GM19372 (cell line): Measurements from ENCODE around the gene GPC3.

ENCODE experiments used
- ATAC-seq: cut with Tn5 transposase; IDR thresholded peaks from one replicate; pipeline ENCODE4 v1.9.1; 2021; ENCODE audit warnings: mild to moderate bottlenecking, low read depth, moderate library complexity; ENCODE audit not compliant: unreplicated experiment

Gene GPC3

DNA sequence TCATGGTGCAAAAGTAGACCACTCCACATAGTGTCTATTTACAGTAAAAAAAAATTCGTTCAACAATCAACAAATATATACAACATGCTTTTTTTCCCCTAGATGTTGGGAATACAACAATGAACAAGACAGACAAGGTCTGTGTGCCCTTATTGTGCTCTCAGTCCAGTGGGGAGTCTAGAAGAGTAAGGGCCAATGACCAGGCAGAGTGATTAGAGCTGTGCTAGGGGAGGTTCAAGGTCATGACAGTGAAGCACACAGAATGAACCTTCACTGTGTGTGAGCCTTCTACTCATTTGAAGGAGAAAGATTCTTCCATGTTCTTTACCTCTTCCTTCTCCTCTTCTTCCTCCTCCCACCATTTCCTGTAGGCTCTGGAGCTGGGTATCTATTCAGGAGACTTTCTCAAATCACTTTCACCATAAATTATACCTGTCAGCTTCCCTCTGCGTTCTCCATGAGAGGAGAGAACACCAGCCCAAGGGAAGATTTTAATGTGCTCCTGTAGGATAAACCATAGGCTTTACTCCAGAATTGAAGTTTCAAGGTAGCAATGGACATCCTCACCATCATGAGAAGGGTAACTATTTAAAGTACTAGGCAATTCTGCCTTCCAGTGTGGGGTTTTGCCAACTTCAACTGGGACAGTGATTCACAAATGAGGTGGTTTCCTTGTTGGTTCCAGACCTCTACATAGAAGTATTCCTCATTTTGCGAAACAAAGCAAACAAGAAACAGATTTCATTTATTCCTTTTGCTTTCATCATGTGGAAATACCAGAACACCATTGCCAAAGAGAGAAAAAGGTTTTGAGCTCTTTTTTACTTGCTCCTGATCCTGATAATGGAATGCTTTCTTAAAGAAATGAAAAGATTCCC is 323.2 kb downstream of the GPC3 start:
- ATAC-seq: no peak

DNA sequence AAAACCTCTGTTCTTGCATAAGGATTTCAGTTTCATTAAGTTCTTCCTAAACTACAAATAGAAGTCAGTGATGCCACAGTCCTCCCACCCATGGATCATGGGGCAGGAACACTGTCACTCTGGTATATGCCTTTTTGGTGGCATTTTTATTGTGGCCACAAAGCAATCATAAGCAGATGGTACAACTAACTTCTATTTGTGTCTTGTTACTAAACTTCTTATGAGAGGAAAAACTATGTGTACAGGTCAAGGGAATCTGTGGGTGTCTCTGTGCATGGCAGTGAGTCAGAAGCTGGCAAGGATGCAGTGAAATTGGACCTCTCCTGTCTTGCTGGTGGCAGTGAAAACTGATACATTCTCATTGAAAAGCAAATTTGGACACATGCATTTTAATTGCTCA is 325.1 kb downstream of the GPC3 start:
- ATAC-seq: no peak

DNA sequence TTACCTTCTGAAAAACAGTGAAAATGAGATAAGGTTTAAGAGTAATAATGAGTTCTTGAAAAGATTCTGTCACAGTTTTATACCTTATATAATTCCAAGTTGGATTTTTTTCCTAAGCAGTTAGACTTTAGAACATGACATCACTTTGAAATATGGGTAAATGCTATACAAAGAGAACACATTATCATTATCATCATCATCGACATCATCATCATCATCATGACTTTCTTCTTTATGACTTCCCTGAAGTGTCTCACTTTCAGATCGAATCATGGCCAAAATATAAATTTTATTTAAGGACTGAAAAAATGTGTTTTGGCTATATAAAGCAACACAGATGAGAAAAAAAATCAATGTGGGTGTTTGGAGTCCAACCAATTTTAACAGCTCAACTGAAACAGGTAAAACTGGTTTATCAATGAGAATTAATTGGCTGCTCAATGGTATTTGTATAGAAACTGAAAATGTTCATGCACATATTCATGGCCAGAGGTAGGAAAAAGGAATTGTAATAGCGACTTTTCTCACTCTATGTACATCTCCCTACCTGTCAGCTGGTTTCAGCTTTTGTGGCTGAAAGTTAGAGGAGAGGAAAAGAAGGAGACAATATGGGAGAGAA is 327.0 kb downstream of the GPC3 start:
- no peak for ATAC-seq

DNA sequence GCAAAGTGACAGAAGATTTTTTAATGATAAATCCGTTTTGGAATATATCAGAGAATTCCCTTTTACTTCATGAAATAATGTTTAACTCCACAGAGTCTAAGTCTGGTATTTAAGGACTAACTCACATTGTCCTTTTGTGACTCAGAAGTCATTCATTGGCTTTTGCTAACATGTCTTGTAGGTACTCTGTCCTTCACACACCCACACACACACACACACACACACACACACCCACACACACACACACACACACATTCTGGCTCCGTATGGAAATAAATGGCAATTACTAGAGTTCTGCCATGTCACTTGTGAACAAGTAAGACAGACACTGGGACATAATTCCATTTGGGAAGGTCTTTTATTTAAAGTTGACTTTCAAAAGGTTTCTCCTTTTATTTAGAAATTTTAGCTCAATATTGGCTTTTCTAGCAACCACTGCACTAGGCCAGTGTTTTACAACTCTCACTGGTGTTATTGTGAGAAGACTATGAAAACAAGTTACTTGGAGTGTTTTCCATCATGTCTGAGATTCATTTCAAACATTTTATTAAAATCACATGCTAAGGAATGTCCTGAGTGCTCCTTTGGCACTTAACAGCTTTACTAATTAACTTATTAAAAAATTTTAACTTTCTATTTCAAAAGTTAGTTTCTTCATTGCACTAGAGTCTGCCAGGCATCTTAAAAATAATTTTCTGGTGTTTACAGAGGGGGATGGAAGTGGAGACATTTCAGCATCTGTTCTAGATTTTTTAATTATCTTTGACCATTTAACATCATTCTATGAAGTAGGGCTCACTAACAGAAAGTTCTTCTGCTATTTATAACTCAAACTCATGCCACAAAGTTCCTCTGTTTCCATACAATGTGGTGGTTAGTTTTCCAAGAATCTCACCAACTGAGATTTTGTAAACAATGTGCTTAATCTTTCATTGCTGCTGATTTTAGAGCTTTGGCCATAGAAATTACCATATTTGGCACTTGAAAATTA is 329.8 kb downstream of the GPC3 start:
- no peak for ATAC-seq

DNA sequence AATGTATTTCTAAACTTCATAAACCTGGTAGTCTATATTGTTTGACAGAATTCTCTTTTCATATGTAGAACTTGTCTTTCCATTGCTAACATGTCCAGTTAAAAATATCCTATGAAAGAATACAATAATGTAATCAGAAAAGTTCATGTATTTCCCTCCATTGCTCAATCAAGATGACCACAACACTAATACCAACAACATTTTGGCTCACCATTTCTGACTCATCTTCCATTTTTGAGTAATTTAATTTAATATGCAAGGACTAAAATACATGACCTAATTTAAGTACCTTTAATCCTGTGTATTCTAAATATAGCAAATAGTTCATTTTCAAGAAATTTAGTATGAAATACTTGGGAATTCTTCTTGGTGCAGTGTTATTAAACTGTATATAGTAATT is 330.6 kb downstream of the GPC3 start:
- ATAC-seq: no peak

DNA sequence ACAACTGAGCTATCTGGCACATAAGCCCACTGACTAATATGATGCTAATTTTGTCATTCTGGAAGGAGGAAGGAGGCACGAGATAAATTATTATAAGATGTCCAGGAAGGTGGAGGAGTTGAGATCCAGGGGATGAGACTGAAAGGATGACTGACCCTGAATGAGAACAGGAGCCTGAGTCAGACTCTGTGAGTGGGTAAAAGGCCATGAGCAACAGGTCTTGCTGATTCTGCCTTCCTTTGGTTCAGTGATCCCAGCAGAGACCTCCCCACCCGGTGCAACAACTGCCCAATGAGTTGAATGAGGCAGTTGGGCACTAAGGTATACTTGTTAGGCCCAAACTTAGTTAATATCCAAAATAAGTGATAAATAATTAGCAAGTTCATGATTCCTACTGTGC is 332.0 kb downstream of the GPC3 start:
- no peak for ATAC-seq

DNA sequence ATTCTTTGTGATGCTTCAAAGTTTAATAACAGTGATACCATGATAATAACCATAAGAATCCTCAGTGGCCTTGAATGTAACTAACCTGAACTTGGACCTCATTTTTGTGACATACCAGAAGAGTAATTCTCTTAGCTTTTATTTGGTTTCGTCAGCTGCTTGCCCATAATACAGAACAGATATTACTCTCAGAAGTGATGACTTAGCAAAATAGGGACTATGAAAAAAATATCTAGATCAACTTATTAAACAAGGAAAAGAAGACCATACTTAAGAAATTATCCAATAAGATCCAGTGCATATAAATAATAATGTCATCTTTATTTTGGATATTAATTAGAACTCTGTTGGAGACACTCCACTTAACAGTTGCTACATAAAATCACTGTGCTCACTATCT is 333.2 kb downstream of the GPC3 start:
- ATAC-seq: no peak

DNA sequence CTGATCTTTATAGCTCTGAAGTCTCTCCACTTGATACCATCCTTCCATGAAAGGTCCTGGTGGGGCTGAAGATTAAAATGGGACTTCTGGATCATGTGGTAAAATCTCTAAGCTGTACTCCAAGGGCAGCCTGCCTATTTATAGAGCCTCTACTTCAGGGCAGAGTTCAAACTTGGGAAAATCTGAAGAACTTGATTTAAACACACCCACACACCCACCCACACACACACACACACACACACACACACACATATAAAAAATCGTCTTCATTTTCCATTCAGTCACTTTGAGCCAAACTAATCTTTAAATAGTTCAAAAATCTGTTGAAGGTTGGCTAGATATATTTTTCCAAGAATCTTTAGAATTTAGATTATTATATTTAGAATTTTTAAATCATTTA is 335.2 kb downstream of the GPC3 start:
- no peak for ATAC-seq

DNA sequence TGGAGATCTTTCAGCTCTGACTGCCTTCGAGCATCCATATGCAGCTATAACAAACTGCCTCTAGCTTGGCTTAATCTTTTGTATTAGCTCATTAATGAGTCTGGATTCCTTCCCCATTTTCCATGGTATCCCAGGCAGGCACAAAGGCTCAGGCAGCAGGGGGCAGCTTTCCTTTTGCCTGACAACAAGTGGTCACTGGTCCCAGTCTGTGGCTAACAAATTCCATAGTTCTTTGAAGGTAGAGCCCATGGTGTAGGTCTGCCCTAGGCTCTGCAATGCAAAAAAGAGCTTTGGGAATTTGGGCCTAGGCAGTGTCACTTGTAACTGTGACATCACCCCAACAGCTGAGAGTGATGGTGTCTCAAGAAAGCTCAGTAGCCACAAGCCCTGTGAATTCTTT is 335.7 kb downstream of the GPC3 start:
- no peak for ATAC-seq

DNA sequence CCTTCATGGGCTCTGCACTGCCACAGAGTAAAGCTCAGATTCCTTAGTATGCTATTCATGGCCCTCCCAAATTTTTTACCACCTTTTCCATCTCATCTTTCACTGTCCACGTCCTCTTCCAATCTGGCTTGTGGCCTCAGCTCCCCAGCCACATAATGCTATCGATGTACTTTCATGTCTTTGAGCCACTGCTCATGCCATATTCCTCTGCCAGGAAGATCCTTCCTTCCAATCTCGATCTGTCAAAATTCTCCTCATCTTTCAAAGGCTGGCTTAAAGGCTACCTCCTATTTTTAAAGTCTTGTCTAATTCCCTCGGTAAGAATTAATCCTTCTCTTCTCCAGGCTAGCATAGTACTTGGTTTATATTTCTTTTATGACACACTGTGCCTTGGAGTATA is 336.8 kb downstream of the GPC3 start:
- ATAC-seq: no peak

DNA sequence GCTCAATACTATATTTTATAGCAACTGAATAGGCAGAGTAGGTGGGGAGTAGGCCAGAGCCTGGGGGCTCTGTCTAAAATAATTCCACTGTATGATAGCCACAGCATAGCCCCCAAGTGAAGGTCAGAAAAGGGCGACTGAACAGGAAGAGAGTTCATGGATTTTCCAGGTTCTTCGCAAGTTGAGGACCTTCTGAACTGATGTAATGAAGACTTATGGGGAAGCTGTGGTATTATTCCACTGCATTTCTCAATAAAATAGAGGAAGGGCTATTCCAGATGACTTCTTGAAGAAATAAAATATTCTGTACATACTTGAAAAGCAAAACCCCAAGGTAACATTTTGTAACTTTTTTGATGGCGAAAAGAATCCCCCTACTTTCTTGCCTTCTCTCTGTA is 338.7 kb downstream of the GPC3 start:
- no peak for ATAC-seq

DNA sequence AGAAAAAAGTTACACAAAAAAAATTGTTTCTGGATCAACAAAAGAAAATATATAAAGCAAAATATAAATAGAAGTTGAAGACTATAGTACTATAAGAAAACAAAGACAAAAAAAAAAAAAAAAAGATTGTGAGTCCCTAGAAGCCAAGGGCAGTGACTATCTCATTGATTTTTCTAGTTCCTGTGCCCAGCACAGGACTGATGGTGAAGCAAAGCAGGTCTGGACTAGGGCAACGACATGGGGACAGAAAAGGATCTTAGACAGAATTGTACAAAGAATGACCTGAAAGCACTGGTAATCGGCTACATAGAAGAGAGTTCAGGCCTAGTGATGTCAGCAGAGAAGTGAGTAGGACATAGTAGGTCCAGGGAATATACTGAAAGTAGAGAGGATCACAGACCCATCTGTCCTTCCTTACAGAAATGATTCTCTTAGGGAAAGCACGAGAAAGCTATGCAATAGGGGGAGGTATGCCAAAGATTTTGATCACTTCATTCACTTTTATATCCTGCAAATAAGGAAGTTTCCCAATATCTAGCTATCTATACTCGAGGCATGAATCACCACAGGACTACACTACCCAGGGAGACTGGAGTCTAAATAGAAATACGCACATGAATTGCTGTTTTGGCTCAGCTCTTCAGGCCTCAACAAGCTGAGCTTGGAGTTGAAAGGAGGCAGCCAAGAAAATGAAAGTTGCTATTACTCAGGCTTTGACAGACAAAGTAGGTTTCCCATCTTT is 339.2 kb downstream of the GPC3 start:
- ATAC-seq: no peak

DNA sequence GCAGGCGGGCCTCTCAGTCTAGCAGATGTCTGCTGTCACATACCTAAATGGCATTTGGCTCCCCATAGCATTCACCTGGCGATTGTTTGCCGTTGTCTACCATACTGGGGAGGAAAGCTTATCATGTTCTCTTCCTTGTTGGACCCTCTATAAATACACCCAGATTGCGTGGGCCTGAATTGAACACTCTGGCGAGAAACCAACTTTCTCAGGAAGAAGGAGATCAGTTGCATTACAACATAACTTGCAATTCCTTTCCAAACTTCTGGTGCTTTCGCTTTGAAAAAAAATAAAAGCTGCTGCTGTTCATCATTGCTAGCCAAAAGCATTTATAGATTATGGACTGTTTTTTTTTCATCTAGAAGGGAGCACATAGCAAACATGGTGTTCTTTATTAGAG is 340.1 kb downstream of the GPC3 start:
- no peak for ATAC-seq

DNA sequence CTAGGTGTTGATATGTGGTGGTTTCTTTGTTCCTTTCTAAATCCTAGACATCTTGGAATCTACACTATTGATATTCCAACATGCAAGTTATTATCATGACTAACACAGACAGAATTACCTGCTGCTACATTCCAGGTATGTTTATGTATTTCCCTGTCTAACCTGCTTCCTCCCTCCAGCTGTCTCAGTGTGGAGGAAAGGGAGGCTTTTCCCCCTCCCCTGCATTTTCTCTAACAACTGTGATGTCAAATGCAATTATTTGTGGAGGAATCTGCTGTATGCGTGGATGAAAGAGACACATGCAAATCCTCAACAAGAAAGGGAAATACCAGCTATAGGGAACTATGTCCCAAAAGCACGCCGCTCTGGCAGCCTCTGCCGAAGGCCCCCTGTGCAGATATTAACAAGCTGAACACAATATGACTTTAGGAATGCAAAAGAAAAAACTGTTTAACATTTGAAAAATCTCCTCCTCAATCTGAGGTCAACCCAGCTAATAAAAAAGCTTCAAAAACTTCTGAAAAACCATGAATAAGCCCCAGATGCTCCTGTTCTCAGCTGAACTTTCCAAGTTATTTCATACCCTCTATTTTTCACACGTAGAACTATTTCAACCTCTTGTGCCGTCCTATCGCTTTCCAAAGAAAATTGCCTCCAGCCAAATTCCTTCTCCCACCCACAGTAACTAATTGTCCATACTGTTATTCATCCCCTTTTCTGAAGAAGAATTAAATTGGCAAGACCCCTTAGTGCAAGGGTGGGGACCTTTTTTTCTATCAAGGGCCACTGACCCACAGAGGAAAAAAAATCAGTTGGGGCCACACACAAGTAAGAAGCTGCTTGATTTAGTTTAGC is 345.0 kb downstream of the GPC3 start:
- ATAC-seq: no peak

DNA sequence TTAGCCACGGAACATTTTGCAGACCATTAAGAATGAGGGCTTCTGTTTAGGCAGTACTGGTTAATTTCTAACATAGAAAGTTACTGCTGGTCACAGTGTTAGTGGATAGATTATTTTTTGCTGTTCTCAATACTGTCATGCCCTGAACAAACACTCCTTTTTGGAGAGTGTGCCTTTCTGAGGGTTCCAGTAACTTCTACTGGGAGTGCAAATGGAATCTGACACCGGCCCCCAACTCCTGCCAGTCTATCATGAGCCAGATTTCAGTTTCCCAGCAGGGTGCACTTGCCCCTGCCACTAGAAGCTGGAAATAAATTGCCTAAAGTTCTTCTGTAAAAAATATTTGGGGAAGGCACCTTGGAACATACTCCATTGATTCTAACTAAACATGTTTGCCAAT is 345.7 kb downstream of the GPC3 start:
- ATAC-seq: no peak

DNA sequence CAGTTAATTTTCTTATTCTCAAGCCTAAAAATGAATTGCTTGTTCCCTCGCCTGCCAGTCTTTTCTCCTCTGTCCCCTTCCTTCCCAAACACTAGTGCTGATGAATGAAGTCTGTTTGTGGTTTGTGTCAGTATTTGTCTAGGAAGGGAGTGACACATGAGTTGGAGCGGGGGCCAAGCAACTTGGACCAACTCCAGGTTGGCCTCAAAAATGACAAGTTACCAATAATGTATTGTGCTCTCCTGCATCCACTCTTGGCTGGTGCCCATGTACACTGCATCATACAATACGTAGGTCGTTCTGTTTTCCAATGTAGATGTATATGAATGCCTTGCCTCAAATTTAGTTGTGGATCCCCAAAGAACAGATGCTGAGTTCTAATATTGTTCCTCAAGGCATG is 347.1 kb downstream of the GPC3 start:
- no peak for ATAC-seq

DNA sequence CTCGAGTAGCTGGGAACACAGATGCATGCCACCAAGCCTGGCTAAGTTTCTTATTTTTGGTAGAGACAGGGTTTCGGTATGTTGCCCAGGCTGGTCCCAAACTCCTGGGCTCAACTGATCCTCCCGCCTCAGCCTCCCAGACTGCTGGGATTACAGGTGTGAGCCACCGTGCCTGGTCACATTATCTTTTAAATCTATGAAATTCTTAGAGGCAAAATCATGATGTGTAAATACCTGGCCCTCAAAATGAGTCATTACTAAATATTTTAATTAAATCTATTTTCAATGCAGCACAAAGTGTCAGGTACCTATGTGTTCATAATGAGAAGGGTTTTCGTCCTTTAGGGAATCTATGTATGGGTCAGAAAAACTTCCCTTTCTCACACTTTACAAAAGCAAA is 347.6 kb downstream of the GPC3 start:
- ATAC-seq: no peak

DNA sequence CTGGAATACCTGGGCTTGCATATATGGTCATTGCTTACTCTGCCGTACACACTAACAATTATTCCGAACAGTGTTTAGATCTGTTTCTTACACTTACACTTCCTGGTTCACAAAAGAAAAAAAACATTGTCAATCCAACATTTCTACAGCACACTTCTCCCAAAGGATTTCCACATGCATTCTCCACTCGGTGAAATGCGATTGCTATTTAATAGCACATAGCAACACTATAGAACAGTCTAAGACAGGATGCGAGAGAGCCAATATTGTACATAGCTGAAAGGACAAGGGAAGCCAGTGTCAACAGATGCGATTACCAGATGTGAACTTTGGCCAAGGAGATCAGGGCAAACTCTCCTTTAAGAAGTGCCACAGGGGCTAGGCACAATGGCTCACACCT is 349.4 kb downstream of the GPC3 start:
- no peak for ATAC-seq

DNA sequence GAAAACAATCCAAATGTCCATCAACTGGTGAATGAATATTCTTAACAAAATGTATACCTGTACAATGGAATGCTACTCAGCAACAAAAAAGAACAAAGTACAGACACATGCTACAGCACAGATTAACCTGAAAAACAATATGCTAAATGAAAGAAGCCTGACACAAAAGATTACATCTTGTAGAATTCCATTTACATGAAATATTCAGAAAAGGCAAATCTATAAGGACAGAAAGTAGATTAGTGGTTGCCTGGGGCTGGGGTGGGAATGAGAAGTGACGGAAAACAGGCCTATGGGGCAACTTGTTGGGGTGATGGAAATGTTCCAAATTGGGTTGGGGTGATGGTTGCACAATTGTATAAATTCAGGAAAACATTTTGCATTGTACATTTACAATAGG is 351.0 kb downstream of the GPC3 start:
- ATAC-seq: no peak

DNA sequence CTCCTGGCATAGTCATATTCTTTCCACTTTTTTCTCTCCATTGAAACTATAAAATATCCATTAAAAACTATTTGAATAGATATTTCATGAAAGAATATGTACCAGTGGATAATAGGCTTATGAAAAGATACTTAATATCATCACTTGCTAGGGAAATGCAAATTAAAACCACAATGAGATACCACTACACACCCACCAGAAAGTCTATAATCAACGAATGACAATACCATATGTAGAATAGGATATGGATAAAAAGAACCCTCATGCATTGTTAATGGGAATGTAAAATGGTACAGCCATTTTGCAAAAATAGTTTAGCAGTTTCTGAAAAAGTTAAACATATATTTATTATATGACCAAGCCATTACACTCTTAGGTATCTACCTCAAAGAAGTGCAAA is 351.4 kb downstream of the GPC3 start:
- ATAC-seq: no peak
